WI38 (cell line): ENCODE results near the gene ARHGAP24.
"Not testable (repeated sequence)": the region's sequence is repeated elsewhere in the genome, so short reads cannot be mapped to it uniquely, and the experiment has no call there.

Source experiments
- H3K4me3 ChIP-seq: 2 replicates; pipeline ENCODE4 v1.5.1; 2011; ENCODE audit warnings: low read depth, mild to moderate bottlenecking, control low read depth, low read length
- CTCF ChIP-seq: IDR thresholded peaks from 2 replicates; pipeline ENCODE4 v1.5.1; 2012; ENCODE audit warnings: low read depth, mild to moderate bottlenecking, control low read depth, low read length

Gene ARHGAP24

GRCh38 chr4:85907001-85907400, 432.1 kb downstream of the ARHGAP24 start:
- no peak overlapping the region for H3K4me3 ChIP-seq
- TF ChIP-seq CTCF = no peak

- no peak for TF ChIP-seq CTCF
- H3K4me3 ChIP-seq = no peak overlapping the region
Measured at GRCh38 chr4:85909851-85910250, 434.9 kb downstream of the ARHGAP24 start.

- H3K4me3 ChIP-seq = no peak overlapping the region
- no peak for TF ChIP-seq CTCF
Measured at GRCh38 chr4:85910985-85911384, 436.0 kb downstream of the ARHGAP24 start.

- no peak for TF ChIP-seq CTCF
Measured at GRCh38 chr4:85913931-85914694, 439.2 kb downstream of the ARHGAP24 start.

GRCh38 chr4:85915570-85915969, 440.6 kb downstream of the ARHGAP24 start:
- H3K4me3 ChIP-seq = not testable (repeated sequence)

More at GRCh38 chr4:85913931-85914694, 439.2 kb downstream of the ARHGAP24 start:
- H3K4me3 ChIP-seq = no peak overlapping the region

GRCh38 chr4:85919200-85919887, 444.4 kb downstream of the ARHGAP24 start:
- no peak overlapping the region for H3K4me3 ChIP-seq
- TF ChIP-seq CTCF = no peak

GRCh38 chr4:85925071-85925470, 450.1 kb downstream of the ARHGAP24 start:
- H3K4me3 ChIP-seq = no peak overlapping the region
- no peak for TF ChIP-seq CTCF
